SIG-M5 treated with dmso at 0.1 percent for 504 hours (cell line): Measurements from ENCODE around the gene BAIAP2.
"Not testable (repeated sequence)": the region's sequence is repeated elsewhere in the genome, so short reads cannot be mapped to it uniquely, and the experiment has no call there.

ENCODE experiments used
- DNase-seq: peaks from one replicate; lab custom pipeline; 2025; ENCODE audit not compliant: unreplicated experiment; lab: John Stamatoyannopoulos, UW

BAIAP2 gene

GRCh38 chr17:81021531-81022343 is 13.2 kb upstream of the BAIAP2 start:
- no peak for DNase-seq

GRCh38 chr17:81022344-81022676 is 12.6 kb upstream of the BAIAP2 start:
- DNase-seq: no peak

- no peak for DNase-seq
Measured at GRCh38 chr17:81025065-81025740, 9.7 kb upstream of the BAIAP2 start.

- DNase-seq: no peak
Measured at GRCh38 chr17:81025741-81026129, 9.2 kb upstream of the BAIAP2 start.

GRCh38 chr17:81026266-81027036 is 8.5 kb upstream of the BAIAP2 start:
- no peak for DNase-seq

- DNase-seq: no peak
Measured at GRCh38 chr17:81027038-81027437, 7.9 kb upstream of the BAIAP2 start.

- no peak for DNase-seq
Measured at GRCh38 chr17:81027591-81028505, 7.1 kb upstream of the BAIAP2 start.

GRCh38 chr17:81028506-81028858 is 6.5 kb upstream of the BAIAP2 start:
- no peak for DNase-seq

GRCh38 chr17:81029859-81030258 is 5.1 kb upstream of the BAIAP2 start:
- no peak for DNase-seq

- DNase-seq: not testable (repeated sequence)
Measured at GRCh38 chr17:81030312-81030711, 4.6 kb upstream of the BAIAP2 start.

GRCh38 chr17:81030741-81031565 is 4.0 kb upstream of the BAIAP2 start:
- no peak for DNase-seq

GRCh38 chr17:81031566-81032550 is 3.1 kb upstream of the BAIAP2 start:
- DNase-seq: no peak

- no peak for DNase-seq
Measured at GRCh38 chr17:81032641-81033480, 2.1 kb upstream of the BAIAP2 start.

GRCh38 chr17:81033535-81034167 is 1.3 kb upstream of the BAIAP2 start:
- DNase-seq: peak; percentile 27

- DNase-seq: no peak
Measured at GRCh38 chr17:81034168-81034777, 678 bp upstream of the BAIAP2 start.

- no peak for DNase-seq
Measured at GRCh38 chr17:81035521-81036196, 708 bp downstream of the BAIAP2 start.
